Effector CD8-positive, alpha-beta T cell (primary cell): ENCODE results near the gene GBP3.
"Not testable (repeated sequence)": the region's sequence is repeated elsewhere in the genome, so short reads cannot be mapped to it uniquely, and the experiment has no call there.

Source experiments
- DNase-seq: peaks from one replicate; lab custom pipeline; 2025; lab: John Stamatoyannopoulos, UW

GBP3 gene

GRCh38 chr1:88976235-88976634, 46.4 kb downstream of the GBP3 start:
- no peak for DNase-seq

DNA sequence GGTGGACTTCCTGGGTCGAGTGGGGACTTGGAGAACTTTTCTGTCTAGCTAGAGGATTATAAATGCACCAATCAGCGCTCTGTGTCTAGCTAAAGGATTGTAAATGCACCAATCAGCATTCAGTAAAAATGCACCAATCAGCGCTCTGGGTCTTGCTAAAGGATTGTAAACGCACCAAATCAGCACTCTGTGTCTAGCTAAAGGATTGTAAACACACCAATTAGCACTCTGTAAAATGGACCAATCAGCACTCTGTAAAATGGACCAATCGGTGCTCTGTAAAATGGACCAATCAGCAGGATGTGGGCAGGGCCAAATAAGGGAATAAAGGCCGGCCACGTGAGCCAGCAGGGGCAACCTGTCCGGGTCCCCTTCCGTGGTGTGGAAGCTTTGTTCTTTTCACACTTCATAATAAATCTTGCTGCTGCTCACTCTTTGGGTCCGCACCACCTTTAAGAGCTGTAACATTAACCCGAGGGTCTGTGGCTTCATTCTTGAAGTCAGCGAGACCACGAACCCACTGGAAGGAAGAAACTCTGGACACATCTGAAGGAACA, 48.0 kb downstream of the GBP3 start:
- DNase-seq, result not testable (repeated sequence)

- no peak for DNase-seq
Observed at GRCh38 chr1:88973520-88974137, 49.0 kb downstream of the GBP3 start.

GRCh38 chr1:88961647-88962275, 60.9 kb downstream of the GBP3 start:
- DNase-seq, result no peak

- DNase-seq, result no peak
Observed at GRCh38 chr1:88961081-88961480, 61.6 kb downstream of the GBP3 start.
